Panc1 (cell line): ENCODE measurements around the gene CACNA1G. TPM values are rescaled to one million over a fixed set of nuclear protein-coding genes. Genes with fewer than 3 reads are reported as not detected.

ENCODE experiments used
- ATAC-seq: fragments of 200-7000 bp; cut with Tn5 transposase; 2 replicates; pipeline ENCODE4 v1.9.1; 2020; ENCODE audit warnings: mild to moderate bottlenecking, moderate library complexity
- BruUV-seq: library from RNA; stranded (reverse); fragments of 400-500 nt; replicated peaks from 2 replicates; lab custom pipeline; 2021; lab: Mats Ljungman, UMichigan
- CTCF ChIA-PET: fragments of 300-600 bp; sonication (Branson Sonifier 250); formaldehyde crosslinking; loops from one replicate; lab custom pipeline; 2022; ENCODE audit warnings: antibody characterized with exemption; lab: Charles Lee
- POLR2A ChIA-PET: fragments of 300-600 bp; sonication (Branson Sonifier 250); formaldehyde crosslinking; loops from one replicate; lab custom pipeline; 2022; ENCODE audit warnings: antibody characterized with exemption; lab: Charles Lee
- DNase-seq: peaks from one replicate; pipeline ENCODE4 v3.0.0-alpha.2; 2010; ENCODE audit warnings: low read depth, low spot score
- H3K27ac ChIP-seq: 2 replicates; pipeline ENCODE4 v1.5.1; 2011; ENCODE audit warnings: mild to moderate bottlenecking, low read length, inconsistent platforms
- H3K27me3 ChIP-seq: fragments of 200-500 bp; sonication (Bioruptor generic); 2 replicates; pipeline ENCODE4 v1.6.0; 2014; ENCODE audit warnings: low read length, inconsistent platforms; ENCODE audit not compliant: control insufficient read depth, insufficient read depth
- H3K36me3 ChIP-seq: fragments of 200-500 bp; sonication (Bioruptor generic); 2 replicates; pipeline ENCODE4 v1.5.1; 2014; ENCODE audit warnings: inconsistent platforms, mild to moderate bottlenecking, low read length, moderate library complexity; ENCODE audit not compliant: control insufficient read depth, insufficient read depth
- H3K4me1 ChIP-seq: 2 replicates; pipeline ENCODE4 v1.5.1; 2011; ENCODE audit warnings: inconsistent platforms, mild to moderate bottlenecking, low read length, moderate library complexity; ENCODE audit not compliant: control insufficient read depth, insufficient read depth
- H3K4me3 ChIP-seq, 2 experiments: 2 replicates each; pipeline ENCODE4 v1.5.1; 2011 to 2012; ENCODE audit warnings: low read depth in 2 of 2, low read length in 2 of 2, mild to moderate bottlenecking in 2 of 2, inconsistent platforms in 1 of 2, moderate library complexity in 1 of 2
- H3K9me3 ChIP-seq: fragments of 200-500 bp; sonication (Bioruptor generic); 2 replicates; pipeline ENCODE4 v1.5.1; 2014; ENCODE audit warnings: low read depth, mild to moderate bottlenecking, inconsistent platforms, low read length, moderate library complexity; ENCODE audit not compliant: control insufficient read depth, insufficient read depth
- POLR2AphosphoS5 ChIP-seq: IDR thresholded peaks from 2 replicates; pipeline ENCODE4 v1.6.1; 2012; ENCODE audit warnings: mild to moderate bottlenecking, low read depth, low read length, moderate library complexity
- SIN3A ChIP-seq: IDR thresholded peaks from 2 replicates; pipeline ENCODE4 v1.6.1; 2012; ENCODE audit warnings: low read depth, mild to moderate bottlenecking, low read length, moderate library complexity, borderline replicate concordance; ENCODE audit not compliant: insufficient read depth
- TCF7L2 ChIP-seq: IDR thresholded peaks from 2 replicates; pipeline ENCODE4 v1.6.1; 2011; ENCODE audit warnings: mild to moderate bottlenecking, low read depth, low read length, inconsistent platforms
- in situ Hi-C: cut with HindIII; loops from 2 replicates; pipeline ENCODE4 v1.10.0; 2016; ENCODE audit warnings: low sequenced_read_pairs, low pct_unique_long_range_greater_than_20kb
- intact Hi-C: fragments of 100-400 bp; cut with micrococcal nuclease; formaldehyde crosslinking; loops from one replicate; pipeline ENCODE4 v1.10.0; 2022; ENCODE audit not compliant: unreplicated experiment
- total RNA-seq: library from RNA; stranded (reverse); gene quantifications from one replicate; pipeline ENCODE4 v1.2.1, GENCODE V29; 2021; ENCODE audit not compliant: unreplicated experiment
- TF ChIP-seq, protein P1 (sequence below), 2 experiments: IDR thresholded peaks; 2 replicates each; pipeline ENCODE4 v1.6.1; 2011 to 2012; ENCODE audit warnings: low read depth in 2 of 2, control low read depth in 1 of 2, low read length in 1 of 2, mild to moderate bottlenecking in 1 of 2, moderate library complexity in 1 of 2; ENCODE audit not compliant: insufficient read depth in 1 of 2
- TF ChIP-seq, protein P2 (sequence below): fragments of 450-650 bp; IDR thresholded peaks from 2 replicates; pipeline ENCODE4 v1.5.1; 2017; ENCODE audit warnings: mild to moderate bottlenecking

Gene CACNA1G
- total RNA-seq, 1 experiment from 2014 or later, result 10.0 TPM

DNA sequence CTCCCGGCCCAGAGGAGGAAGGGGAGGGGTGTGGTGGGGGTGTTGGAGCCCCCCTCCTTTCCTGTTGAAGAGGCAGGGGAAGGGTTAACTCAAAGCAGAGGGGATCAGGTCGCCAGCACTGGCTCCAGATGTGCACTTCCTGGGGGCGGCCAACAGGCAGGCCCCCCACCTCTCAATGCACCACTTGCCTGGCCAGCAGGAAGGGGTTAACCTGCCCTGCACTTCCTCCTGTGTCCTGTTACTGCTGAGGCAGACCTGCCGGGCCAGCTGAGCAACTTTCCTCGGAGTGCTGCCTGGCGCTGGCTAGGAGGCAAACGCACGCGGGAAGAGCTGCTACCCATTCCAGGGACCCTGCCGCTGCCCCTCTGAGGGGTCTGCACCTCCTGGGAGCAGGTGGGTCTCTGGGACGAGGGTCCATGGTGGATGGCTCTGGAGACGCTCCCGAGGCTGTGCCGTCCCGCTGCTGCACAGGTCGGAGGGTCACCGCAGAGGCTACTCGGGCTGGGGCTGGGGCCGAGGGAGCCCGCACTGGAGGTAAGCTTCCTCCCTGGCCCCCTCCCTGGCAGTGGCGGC lies 28.0 kb upstream of the CACNA1G start, which contains the start of gene EPN3:
TSS of gene EPN3 (plus strand) at position 284 of the 573 bp plus-strand sequence. CDS start 3,822 bp downstream, outside the sequence.
- no TSS peak for BruUV-seq
- no peaks in the 10 kb centered on the region for H3K9me3 ChIP-seq
- H3K27me3 ChIP-seq, result no peaks in the 10 kb centered on the region
- CTCF ChIA-PET, result interaction anchor here (1.1 kb wide), 1 partner anchor 163 kb away, joined by 3 read pairs; no protein-coding TSS in a partner anchor
- no peaks in the 10 kb centered on the region; the same call in 1 of the 2 replicates for H3K36me3 ChIP-seq
- ATAC-seq (peak; percentile 68), DNase-seq (no peak)
- peak within 1 kb of the TSS; percentile 27 to 34 for H3K4me3 ChIP-seq
- in situ Hi-C loops, result no loop called here
- 0 out of 2 replicates have a peak within 1 kb of the TSS, but pooled peaks have one; percentile 40 for H3K27ac ChIP-seq
- POLR2A ChIA-PET, result interaction anchor here (0.5 kb wide), 1 partner anchor 23 kb away, joined by 3 read pairs; no protein-coding TSS in a partner anchor
- peaks cover 28% of the 10 kb centered on the region for H3K4me1 ChIP-seq
- intact Hi-C loops, result loop anchor here (5.0 kb wide), 1 partner anchor 50 kb away; no protein-coding TSS in a partner anchor
- TF ChIP-seq POLR2AphosphoS5 (no peak), SIN3A (no peak), TCF7L2 (no peak)
- TF ChIP-seq, protein P1, sequence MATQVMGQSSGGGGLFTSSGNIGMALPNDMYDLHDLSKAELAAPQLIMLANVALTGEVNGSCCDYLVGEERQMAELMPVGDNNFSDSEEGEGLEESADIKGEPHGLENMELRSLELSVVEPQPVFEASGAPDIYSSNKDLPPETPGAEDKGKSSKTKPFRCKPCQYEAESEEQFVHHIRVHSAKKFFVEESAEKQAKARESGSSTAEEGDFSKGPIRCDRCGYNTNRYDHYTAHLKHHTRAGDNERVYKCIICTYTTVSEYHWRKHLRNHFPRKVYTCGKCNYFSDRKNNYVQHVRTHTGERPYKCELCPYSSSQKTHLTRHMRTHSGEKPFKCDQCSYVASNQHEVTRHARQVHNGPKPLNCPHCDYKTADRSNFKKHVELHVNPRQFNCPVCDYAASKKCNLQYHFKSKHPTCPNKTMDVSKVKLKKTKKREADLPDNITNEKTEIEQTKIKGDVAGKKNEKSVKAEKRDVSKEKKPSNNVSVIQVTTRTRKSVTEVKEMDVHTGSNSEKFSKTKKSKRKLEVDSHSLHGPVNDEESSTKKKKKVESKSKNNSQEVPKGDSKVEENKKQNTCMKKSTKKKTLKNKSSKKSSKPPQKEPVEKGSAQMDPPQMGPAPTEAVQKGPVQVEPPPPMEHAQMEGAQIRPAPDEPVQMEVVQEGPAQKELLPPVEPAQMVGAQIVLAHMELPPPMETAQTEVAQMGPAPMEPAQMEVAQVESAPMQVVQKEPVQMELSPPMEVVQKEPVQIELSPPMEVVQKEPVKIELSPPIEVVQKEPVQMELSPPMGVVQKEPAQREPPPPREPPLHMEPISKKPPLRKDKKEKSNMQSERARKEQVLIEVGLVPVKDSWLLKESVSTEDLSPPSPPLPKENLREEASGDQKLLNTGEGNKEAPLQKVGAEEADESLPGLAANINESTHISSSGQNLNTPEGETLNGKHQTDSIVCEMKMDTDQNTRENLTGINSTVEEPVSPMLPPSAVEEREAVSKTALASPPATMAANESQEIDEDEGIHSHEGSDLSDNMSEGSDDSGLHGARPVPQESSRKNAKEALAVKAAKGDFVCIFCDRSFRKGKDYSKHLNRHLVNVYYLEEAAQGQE (IDR thresholded peaks at IDR 0.05; ENCODE audit: insufficient read depth in 1 of 2, low read depth in 2 of 2, low read length in 1 of 2), result no peak
- TF ChIP-seq, protein P2, sequence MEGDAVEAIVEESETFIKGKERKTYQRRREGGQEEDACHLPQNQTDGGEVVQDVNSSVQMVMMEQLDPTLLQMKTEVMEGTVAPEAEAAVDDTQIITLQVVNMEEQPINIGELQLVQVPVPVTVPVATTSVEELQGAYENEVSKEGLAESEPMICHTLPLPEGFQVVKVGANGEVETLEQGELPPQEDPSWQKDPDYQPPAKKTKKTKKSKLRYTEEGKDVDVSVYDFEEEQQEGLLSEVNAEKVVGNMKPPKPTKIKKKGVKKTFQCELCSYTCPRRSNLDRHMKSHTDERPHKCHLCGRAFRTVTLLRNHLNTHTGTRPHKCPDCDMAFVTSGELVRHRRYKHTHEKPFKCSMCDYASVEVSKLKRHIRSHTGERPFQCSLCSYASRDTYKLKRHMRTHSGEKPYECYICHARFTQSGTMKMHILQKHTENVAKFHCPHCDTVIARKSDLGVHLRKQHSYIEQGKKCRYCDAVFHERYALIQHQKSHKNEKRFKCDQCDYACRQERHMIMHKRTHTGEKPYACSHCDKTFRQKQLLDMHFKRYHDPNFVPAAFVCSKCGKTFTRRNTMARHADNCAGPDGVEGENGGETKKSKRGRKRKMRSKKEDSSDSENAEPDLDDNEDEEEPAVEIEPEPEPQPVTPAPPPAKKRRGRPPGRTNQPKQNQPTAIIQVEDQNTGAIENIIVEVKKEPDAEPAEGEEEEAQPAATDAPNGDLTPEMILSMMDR, result no peak

DNA sequence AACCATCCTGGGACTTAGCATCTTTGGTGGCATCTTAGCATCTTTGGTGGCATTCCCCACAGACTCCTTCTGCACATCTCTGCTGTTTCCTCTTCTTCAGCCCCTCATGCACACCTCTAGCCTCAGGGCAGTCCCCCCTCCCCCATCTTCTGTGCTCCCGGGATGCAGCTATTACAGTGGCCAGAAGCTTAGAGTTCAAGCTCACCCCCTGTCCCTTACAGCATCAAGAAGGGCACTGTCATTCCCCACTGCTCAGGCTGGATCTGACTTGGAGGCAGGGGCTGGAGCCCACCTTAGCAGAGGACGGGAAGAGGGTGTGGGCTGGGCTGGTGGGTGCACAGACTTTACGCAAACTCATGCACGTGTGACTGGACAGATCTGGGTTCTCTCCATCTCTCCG lies 27.3 kb upstream of the CACNA1G start:
- ChIA-PET CTCF (interaction anchor here (0.6 to 1.1 kb wide), 3 partner anchors 24 to 162 kb away, joined by 3 to 4 read pairs (median 3); no protein-coding TSS in a partner anchor), POLR2A (no interaction called here)
- H3K36me3 ChIP-seq, result no peaks in the 10 kb centered on the region; the same call in 1 of the 2 replicates
- BruUV-seq, result no TSS peak
- no peak for DNase-seq
- peak; percentile 26; the same call in 1 of the 2 replicates for ATAC-seq
- intact Hi-C loops, result loop anchor here (5.0 kb wide), 1 partner anchor 51 kb away; no protein-coding TSS in a partner anchor
- peaks cover 28% of the 10 kb centered on the region for H3K4me1 ChIP-seq
- H3K27ac ChIP-seq, result no peak overlapping the region
- no peak for TF ChIP-seq SIN3A
- TF ChIP-seq TCF7L2, result no peak
- TF ChIP-seq, protein P2, result no peak
- TF ChIP-seq, protein P1 (IDR thresholded peaks at IDR 0.05; ENCODE audit: insufficient read depth in 1 of 2, low read depth in 2 of 2, low read length in 1 of 2), result no peak
- TF ChIP-seq POLR2AphosphoS5, result no peak
- in situ Hi-C loops, result no loop called here
- peak overlapping the region in 1 of 2 experiments; percentile 34; a peak in 2 of 4 replicates for H3K4me3 ChIP-seq
- no peaks in the 10 kb centered on the region for H3K27me3 ChIP-seq
- H3K9me3 ChIP-seq, result no peaks in the 10 kb centered on the region
